Karpas-422 (cell line): Measurements from ENCODE around the gene POR. TPM values are rescaled to one million over a fixed set of nuclear protein-coding genes. Genes with fewer than 3 reads are reported as not detected.

Experiments used
- DNase-seq: peaks from one replicate; pipeline ENCODE4 v3.0.0-alpha.2; 2015
- H2AFZ ChIP-seq: fragments of 200-600 bp; sonication (generic); 2 replicates; pipeline ENCODE4 v1.6.1; 2014; ENCODE audit warnings: antibody characterized with exemption, low read length, mixed read lengths
- H3K27ac ChIP-seq: fragments of 200-600 bp; sonication (generic); 2 replicates; pipeline ENCODE4 v1.5.1; 2014; ENCODE audit warnings: mild to moderate bottlenecking, low read length, moderate library complexity
- H3K27me3 ChIP-seq: fragments of 200-600 bp; sonication (generic); 2 replicates; pipeline ENCODE4 v1.6.1; 2014; ENCODE audit warnings: low read length, mixed read lengths
- H3K36me3 ChIP-seq: fragments of 200-600 bp; sonication (generic); 2 replicates; pipeline ENCODE4 v1.6.1; 2014; ENCODE audit warnings: low read length, mixed read lengths; ENCODE audit not compliant: insufficient read depth
- H3K4me1 ChIP-seq: fragments of 200-600 bp; sonication (generic); 2 replicates; pipeline ENCODE4 v1.6.1; 2014; ENCODE audit warnings: mild to moderate bottlenecking, low read length, mixed read lengths
- H3K4me2 ChIP-seq: fragments of 200-600 bp; sonication (generic); 2 replicates; pipeline ENCODE4 v1.6.1; 2014; ENCODE audit warnings: low read length, low read depth, mild to moderate bottlenecking; ENCODE audit not compliant: poor library complexity, severe bottlenecking
- H3K4me3 ChIP-seq: fragments of 200-600 bp; sonication (generic); 2 replicates; pipeline ENCODE4 v1.5.1; 2014; ENCODE audit warnings: mild to moderate bottlenecking, antibody characterized with exemption, low read length, mixed read lengths
- H3K79me2 ChIP-seq: fragments of 200-600 bp; sonication (generic); 2 replicates; pipeline ENCODE4 v1.6.1; 2014; ENCODE audit warnings: mild to moderate bottlenecking, low read length, mixed read lengths
- H3K9ac ChIP-seq: fragments of 200-600 bp; sonication (generic); 2 replicates; pipeline ENCODE4 v1.6.0; 2014; ENCODE audit warnings: low read length
- H3K9me2 ChIP-seq: fragments of 200-600 bp; sonication (generic), shearing (Covaris generic); replicated peaks from 2 replicates; pipeline ENCODE4 v1.6.0; 2014; ENCODE audit warnings: mild to moderate bottlenecking, low read length, moderate library complexity; ENCODE audit not compliant: insufficient read depth
- H3K9me3 ChIP-seq: fragments of 300-700, 200-600 bp; sonication (generic); 2 replicates; pipeline ENCODE4 v1.6.1; 2014; ENCODE audit warnings: low read length, mixed read lengths
- H4K20me1 ChIP-seq: fragments of 200-600 bp; sonication (generic); 2 replicates; pipeline ENCODE4 v1.6.1; 2014; ENCODE audit warnings: mild to moderate bottlenecking, antibody characterized with exemption, low read length, low read depth; ENCODE audit not compliant: insufficient read depth
- total RNA-seq: library from RNA; depleted of rRNA; stranded (reverse); fragments of >200 nt; shearing (Covaris generic); gene quantifications from 2 replicates; pipeline ENCODE4 v1.2.3, GENCODE V29; 2014; ENCODE audit warnings: low replicate concordance

Gene POR
- total RNA-seq, 1 experiment from 2014 or later = 19.8 TPM

DNA sequence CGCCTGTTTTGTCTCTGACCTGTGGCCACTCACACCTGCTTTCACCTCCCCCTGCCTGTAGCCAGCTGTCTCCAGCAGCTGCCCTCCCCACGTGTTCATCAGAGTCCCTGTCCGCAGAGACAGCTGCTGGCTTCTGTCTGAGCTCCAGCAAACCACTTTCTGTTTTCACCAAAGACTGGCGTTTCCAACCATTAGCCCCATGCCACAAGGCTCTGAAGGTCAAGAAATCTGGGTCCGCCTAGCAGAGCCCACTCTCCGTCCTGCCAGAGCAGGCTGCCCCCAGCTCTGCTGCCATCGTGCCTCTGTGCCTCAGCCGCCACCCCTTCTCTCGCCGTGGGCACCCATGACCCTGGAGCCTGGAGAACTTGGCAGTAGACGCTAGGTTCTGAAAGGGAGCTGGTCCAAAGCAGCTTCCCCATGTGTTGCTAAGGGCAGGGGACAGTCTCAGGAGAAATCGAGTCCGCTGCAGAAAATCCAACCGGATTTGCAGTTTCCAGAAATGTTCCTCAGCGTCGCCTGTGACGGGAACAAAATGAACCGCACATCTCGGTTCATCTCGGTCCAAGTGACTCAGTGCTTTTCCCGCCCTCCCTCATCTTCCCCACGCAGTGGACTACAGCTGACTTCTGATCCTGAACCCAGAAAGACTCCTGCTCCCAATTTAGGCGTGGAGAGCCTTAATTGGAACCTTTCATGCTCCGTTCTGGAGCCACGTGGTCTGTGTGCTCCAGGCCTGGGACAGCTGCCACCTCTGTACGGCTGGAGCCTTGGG is 51.4 kb downstream of the POR start:
- no peaks in the 10 kb centered on the region for H3K79me2 ChIP-seq
- no peak overlapping the region for H3K27ac ChIP-seq
- H3K4me2 ChIP-seq = no peak overlapping the region
- no peak overlapping the region for H3K4me3 ChIP-seq
- H3K4me1 ChIP-seq = no peaks in the 10 kb centered on the region
- no peaks in the 10 kb centered on the region for H3K9me3 ChIP-seq
- no peaks in the 10 kb centered on the region for H3K9me2 ChIP-seq
- no peaks in the 10 kb centered on the region for H3K27me3 ChIP-seq
- no peaks in the 10 kb centered on the region for H4K20me1 ChIP-seq
- H3K36me3 ChIP-seq = no peaks in the 10 kb centered on the region
- H3K9ac ChIP-seq = no peak overlapping the region
- no peak for DNase-seq
- no peak overlapping the region for H2AFZ ChIP-seq

- no peak overlapping the region for H2AFZ ChIP-seq
- DNase-seq = no peak
- H4K20me1 ChIP-seq = no peaks in the 10 kb centered on the region
- H3K4me2 ChIP-seq = no peak overlapping the region
- no peaks in the 10 kb centered on the region for H3K9me3 ChIP-seq
- H3K4me3 ChIP-seq = no peak overlapping the region
- no peak overlapping the region for H3K9ac ChIP-seq
- no peaks in the 10 kb centered on the region for H3K36me3 ChIP-seq
- H3K9me2 ChIP-seq = no peaks in the 10 kb centered on the region
- H3K27ac ChIP-seq = no peak overlapping the region
- no peaks in the 10 kb centered on the region for H3K4me1 ChIP-seq
- no peaks in the 10 kb centered on the region for H3K27me3 ChIP-seq
- H3K79me2 ChIP-seq = no peaks in the 10 kb centered on the region
Measured at GRCh38 chr7:75967055-75967454, 52.1 kb downstream of the POR start.

DNA sequence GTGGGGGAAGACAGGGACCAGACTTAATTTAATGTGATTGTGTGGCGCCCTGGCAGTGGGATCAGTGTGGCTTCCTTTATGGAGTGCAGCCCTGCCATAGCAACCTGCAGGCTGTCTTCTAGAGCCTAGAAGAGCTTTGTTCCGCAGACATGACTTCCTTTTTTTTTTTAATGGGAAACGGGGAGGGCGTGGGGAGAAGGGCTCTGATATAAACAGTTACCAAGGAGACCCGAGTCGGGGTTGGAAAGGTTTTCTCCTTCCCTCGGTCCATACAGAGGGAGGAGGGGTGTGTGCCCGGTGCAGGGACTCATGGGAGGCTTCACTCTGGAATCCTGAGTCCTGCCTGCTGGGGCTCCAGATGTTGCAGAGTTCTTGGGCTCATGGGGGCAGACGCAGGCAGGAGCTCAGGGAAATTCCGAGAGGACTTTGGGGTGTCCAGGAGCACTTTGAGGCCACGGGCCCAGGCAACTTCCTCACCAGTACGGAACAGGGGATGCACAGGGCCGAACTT is 52.6 kb downstream of the POR start:
- no peaks in the 10 kb centered on the region for H3K4me1 ChIP-seq
- no peak overlapping the region for H3K4me2 ChIP-seq
- no peak overlapping the region for H2AFZ ChIP-seq
- H3K4me3 ChIP-seq = no peak overlapping the region
- H3K27me3 ChIP-seq = no peaks in the 10 kb centered on the region
- no peaks in the 10 kb centered on the region for H3K9me3 ChIP-seq
- H3K79me2 ChIP-seq = no peaks in the 10 kb centered on the region
- no peaks in the 10 kb centered on the region for H4K20me1 ChIP-seq
- H3K9me2 ChIP-seq = no peaks in the 10 kb centered on the region
- no peak overlapping the region for H3K27ac ChIP-seq
- H3K9ac ChIP-seq = no peak overlapping the region
- no peaks in the 10 kb centered on the region for H3K36me3 ChIP-seq
- DNase-seq = no peak

DNA sequence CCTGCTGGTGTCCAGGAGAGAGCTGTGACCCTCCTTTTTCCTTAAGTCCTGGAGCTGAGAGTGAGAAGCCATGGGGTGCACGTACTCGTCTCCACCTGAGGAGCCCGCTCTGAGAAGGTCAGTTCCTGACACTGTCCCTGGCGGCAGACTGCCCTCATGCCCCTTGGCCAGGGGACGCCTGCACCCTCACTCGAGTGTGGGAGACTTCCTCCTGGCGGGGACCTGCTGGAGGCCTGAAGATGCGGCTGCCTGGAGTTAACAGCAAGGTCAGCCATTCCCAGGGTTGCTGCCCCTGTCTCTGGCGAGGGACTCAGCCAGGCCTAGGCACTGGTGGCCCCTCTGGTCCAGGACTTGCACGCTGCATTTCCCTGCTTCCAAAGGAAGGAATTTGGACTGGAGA is 53.1 kb downstream of the POR start:
- H3K27me3 ChIP-seq = no peaks in the 10 kb centered on the region
- H2AFZ ChIP-seq = no peak overlapping the region
- H3K9ac ChIP-seq = no peak overlapping the region
- DNase-seq = no peak
- H3K4me3 ChIP-seq = no peak overlapping the region
- no peaks in the 10 kb centered on the region for H4K20me1 ChIP-seq
- no peaks in the 10 kb centered on the region for H3K9me3 ChIP-seq
- no peaks in the 10 kb centered on the region for H3K79me2 ChIP-seq
- H3K9me2 ChIP-seq = no peaks in the 10 kb centered on the region
- no peaks in the 10 kb centered on the region for H3K4me1 ChIP-seq
- H3K36me3 ChIP-seq = no peaks in the 10 kb centered on the region
- no peak overlapping the region for H3K27ac ChIP-seq
- H3K4me2 ChIP-seq = no peak overlapping the region

DNA sequence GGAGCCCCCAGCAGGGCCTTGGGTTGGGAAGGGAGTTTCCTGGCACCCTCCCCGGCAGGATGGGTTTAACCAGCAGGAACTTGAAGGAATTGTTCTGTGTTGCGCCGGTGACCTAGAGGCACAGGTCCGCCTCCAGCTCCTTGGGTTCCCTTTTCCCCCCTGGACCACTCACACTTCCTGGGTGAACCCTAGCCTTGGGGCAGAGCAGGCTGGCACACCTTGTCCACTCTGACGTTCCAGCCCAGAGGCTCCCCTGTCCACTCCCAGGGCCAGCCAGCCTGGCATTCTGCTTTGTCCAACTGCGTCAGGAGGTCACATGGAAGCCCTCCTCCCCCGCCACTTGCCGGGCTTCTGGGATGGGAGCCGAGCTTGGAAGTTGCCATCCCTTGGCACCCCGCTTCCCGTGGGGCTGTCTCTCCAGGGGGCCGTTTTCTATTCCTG is 53.6 kb downstream of the POR start:
- H4K20me1 ChIP-seq = no peaks in the 10 kb centered on the region
- H3K9me2 ChIP-seq = no peaks in the 10 kb centered on the region
- H2AFZ ChIP-seq = no peak overlapping the region
- H3K9ac ChIP-seq = no peak overlapping the region
- no peaks in the 10 kb centered on the region for H3K79me2 ChIP-seq
- no peaks in the 10 kb centered on the region for H3K36me3 ChIP-seq
- H3K9me3 ChIP-seq = no peaks in the 10 kb centered on the region
- H3K4me1 ChIP-seq = no peaks in the 10 kb centered on the region
- H3K4me2 ChIP-seq = no peak overlapping the region
- DNase-seq = no peak
- H3K27ac ChIP-seq = no peak overlapping the region
- H3K4me3 ChIP-seq = no peak overlapping the region
- no peaks in the 10 kb centered on the region for H3K27me3 ChIP-seq

DNA sequence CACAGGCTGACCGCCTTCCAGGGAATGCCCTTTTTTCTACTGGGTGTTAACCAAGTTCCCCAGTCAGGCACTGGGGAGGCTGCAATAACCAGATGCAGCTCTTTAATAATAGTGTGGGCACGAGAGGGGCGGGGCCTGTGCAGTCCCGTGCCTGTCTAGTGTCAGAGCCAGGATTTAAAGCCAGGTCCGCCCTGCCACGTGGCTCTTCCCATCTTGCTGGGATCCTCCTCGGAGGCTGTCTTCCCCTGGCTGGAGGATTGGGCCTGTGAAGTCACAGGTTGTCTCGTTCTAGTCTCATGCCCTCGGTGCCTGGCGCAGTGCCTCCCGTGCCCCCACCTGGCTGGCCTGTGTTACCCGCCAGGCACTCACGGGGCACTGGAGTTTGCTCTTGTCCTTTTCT is 54.2 kb downstream of the POR start:
- Histone ChIP-seq H4K20me1 (no peaks in the 10 kb centered on the region), H3K27me3 (no peaks in the 10 kb centered on the region), H3K79me2 (no peaks in the 10 kb centered on the region)

GRCh38 chr7:75969704-75970498 is 54.9 kb downstream of the POR start:
- no peaks in the 10 kb centered on the region for H3K9me3 ChIP-seq
- no peaks in the 10 kb centered on the region for H3K4me1 ChIP-seq
- no peaks in the 10 kb centered on the region for H3K36me3 ChIP-seq
- H3K4me2 ChIP-seq = no peak overlapping the region
- H3K4me3 ChIP-seq = no peak overlapping the region
- H3K9ac ChIP-seq = no peak overlapping the region
- H3K9me2 ChIP-seq = no peaks in the 10 kb centered on the region
- no peak overlapping the region for H2AFZ ChIP-seq
- H3K79me2 ChIP-seq = no peaks in the 10 kb centered on the region
- H4K20me1 ChIP-seq = no peaks in the 10 kb centered on the region
- DNase-seq = no peak
- H3K27ac ChIP-seq = no peak overlapping the region
- H3K27me3 ChIP-seq = no peaks in the 10 kb centered on the region

More for the DNA sequence above, 54.2 kb downstream of the POR start:
- no peak overlapping the region for H3K9ac ChIP-seq
- H3K9me3 ChIP-seq = no peaks in the 10 kb centered on the region
- H3K9me2 ChIP-seq = no peaks in the 10 kb centered on the region
- H3K4me3 ChIP-seq = no peak overlapping the region
- DNase-seq = no peak
- no peak overlapping the region for H2AFZ ChIP-seq
- no peaks in the 10 kb centered on the region for H3K36me3 ChIP-seq
- H3K4me1 ChIP-seq = no peaks in the 10 kb centered on the region
- no peak overlapping the region for H3K27ac ChIP-seq
- H3K4me2 ChIP-seq = no peak overlapping the region

GRCh38 chr7:75971309-75971960 is 56.5 kb downstream of the POR start:
- H3K9me3 ChIP-seq = no peaks in the 10 kb centered on the region
- H3K4me1 ChIP-seq = no peaks in the 10 kb centered on the region
- DNase-seq = no peak
- no peaks in the 10 kb centered on the region for H3K36me3 ChIP-seq
- no peak overlapping the region for H3K27ac ChIP-seq
- no peak overlapping the region for H3K4me3 ChIP-seq
- H3K79me2 ChIP-seq = no peaks in the 10 kb centered on the region
- H3K9ac ChIP-seq = no peak overlapping the region
- no peaks in the 10 kb centered on the region for H4K20me1 ChIP-seq
- no peaks in the 10 kb centered on the region for H3K9me2 ChIP-seq
- no peak overlapping the region for H3K4me2 ChIP-seq
- no peak overlapping the region for H2AFZ ChIP-seq
- H3K27me3 ChIP-seq = no peaks in the 10 kb centered on the region
